Stomach (tissue), 9 donors: ENCODE measurements around the gene CAMK2G. TPM values are rescaled to one million over a fixed set of nuclear protein-coding genes. Genes with fewer than 3 reads are reported as not detected.

ENCODE experiments used
- DNase-seq, 2 donors: peaks; one replicate each; pipeline versions ENCODE4 v3.0.0 to v3.0.0-alpha.2; 2013 to 2019
- H3K27ac ChIP-seq, 5 donors: fragments of 200-600 bp in 4 of 5; sonication (generic) in 4 of 5; one replicate each; pipeline ENCODE4 v1.5.1; 2013 to 2019; ENCODE audit warnings: mild to moderate bottlenecking in 1 of 5, moderate library complexity in 1 of 5
- H3K27me3 ChIP-seq, 3 donors: fragments of 200-600 bp; sonication (generic); one replicate each; pipeline ENCODE4 v1.5.1; 2017 to 2019; ENCODE audit warnings: mixed run types in 1 of 3
- H3K36me3 ChIP-seq, 4 donors: fragments of 200-600 bp; sonication (generic); 1 replicate in 3 of 4; 2 replicates in 1 of 4; pipeline ENCODE4 v1.5.1; 2016 to 2019
- H3K4me1 ChIP-seq, 4 donors: fragments of 200-600 bp; sonication (generic); one replicate each; pipeline ENCODE4 v1.5.1; 2016 to 2019
- H3K4me3 ChIP-seq, 4 donors: fragments of 200-600 bp; sonication (generic) in 3 of 4; one replicate each; pipeline ENCODE4 v1.5.1; 2016 to 2019; ENCODE audit warnings: mild to moderate bottlenecking in 1 of 4
- H3K9me3 ChIP-seq, 4 donors: fragments of 200-600 bp; sonication (generic); one replicate each; pipeline ENCODE4 v1.5.1; 2016 to 2019
- EP300 ChIP-seq: sonication (generic); formaldehyde crosslinking; IDR thresholded peaks from one replicate; pipeline ENCODE4 v1.6.1; 2017; ENCODE audit warnings: antibody characterized with exemption
- POLR2A ChIP-seq, 4 donors: fragments of 450-650 bp; IDR thresholded peaks; one replicate each; pipeline ENCODE4 v1.6.1; 2016; ENCODE audit warnings: antibody characterized with exemption in 4 of 4, control low read depth in 2 of 4, mild to moderate bottlenecking in 1 of 4, moderate library complexity in 1 of 4
- POLR2AphosphoS5 ChIP-seq, 3 donors: sonication (generic); formaldehyde crosslinking; IDR thresholded peaks; one replicate each; pipeline ENCODE4 v1.6.1; 2016; ENCODE audit warnings: antibody characterized with exemption in 3 of 3
- WGBS, 5 donors: extraction: QIAGEN DNeasy Blood & Tissue Kit in 3 of 5; methylation state at CpG; one replicate each; pipeline versions ENCODE4 v1.1.5 to v1.1.7; 2013 to 2018; 5-methylcytosine and 5-hydroxymethylcytosine counted together
- intact Hi-C: fragments of 100-400 bp; cut with DNase I; formaldehyde crosslinking; loops from one replicate; pipeline ENCODE4 v1.15.1; 2023; ENCODE audit warnings: low total_unique reads
- polyA plus RNA-seq, 3 donors: library from polyadenylated mRNA; stranded (reverse); fragments of 200-250 nt; gene quantifications; one replicate each; pipeline ENCODE4 v1.2.3, GENCODE V29; 2013
- total RNA-seq, 5 donors: library from RNA; depleted of rRNA; stranded (reverse); fragments of >200 nt; gene quantifications; one replicate each; pipeline versions ENCODE4 v1.1.0 to v1.2.3, GENCODE V29; 2014 to 2016
- TF ChIP-seq, protein P1 (sequence below), 7 experiments: fragments of 450-650 bp in 4 of 7; fragments of 200-600 bp in 3 of 7; sonication (generic) in 3 of 7; IDR thresholded peaks; one replicate each; pipeline ENCODE4 v1.5.1; 2016 to 2019; ENCODE audit warnings: antibody characterized with exemption in 7 of 7, control low read depth in 2 of 7, mild to moderate bottlenecking in 1 of 7
- donor health status: healthy with polysubstance abuse.
- donor health status: Bipolar disorder and iron deficiency.
- donor health status: healthy.

CAMK2G gene
- total and polyA plus RNA-seq, 8 donors: 7.5 to 93.3 (median 29.6) TPM

GRCh38 chr10:73855413-73855812 is 18.9 kb downstream of the CAMK2G start:
- 53 to 84% (median 72%) methylated on average over 4 of the region's 4 CpGs for WGBS, 5 donors
- H3K9me3 ChIP-seq: no peaks in the 10 kb centered on the region
- H3K4me1 ChIP-seq: peaks cover 12 to 89% (median 52%) of the 10 kb centered on the region in 4 donors
- H3K4me3 ChIP-seq: no peak overlapping the region
- H3K27ac ChIP-seq: peak overlapping the region in 2 of 5 donors; percentile 80 to 89
- no peak for DNase-seq
- peaks cover 32 to 92% (median 91%) of the 10 kb centered on the region in 4 donors for H3K36me3 ChIP-seq
- TF ChIP-seq POLR2A (IDR thresholded peaks at IDR 0.05): no peak
- no peak for TF ChIP-seq EP300
- TF ChIP-seq, protein P1, sequence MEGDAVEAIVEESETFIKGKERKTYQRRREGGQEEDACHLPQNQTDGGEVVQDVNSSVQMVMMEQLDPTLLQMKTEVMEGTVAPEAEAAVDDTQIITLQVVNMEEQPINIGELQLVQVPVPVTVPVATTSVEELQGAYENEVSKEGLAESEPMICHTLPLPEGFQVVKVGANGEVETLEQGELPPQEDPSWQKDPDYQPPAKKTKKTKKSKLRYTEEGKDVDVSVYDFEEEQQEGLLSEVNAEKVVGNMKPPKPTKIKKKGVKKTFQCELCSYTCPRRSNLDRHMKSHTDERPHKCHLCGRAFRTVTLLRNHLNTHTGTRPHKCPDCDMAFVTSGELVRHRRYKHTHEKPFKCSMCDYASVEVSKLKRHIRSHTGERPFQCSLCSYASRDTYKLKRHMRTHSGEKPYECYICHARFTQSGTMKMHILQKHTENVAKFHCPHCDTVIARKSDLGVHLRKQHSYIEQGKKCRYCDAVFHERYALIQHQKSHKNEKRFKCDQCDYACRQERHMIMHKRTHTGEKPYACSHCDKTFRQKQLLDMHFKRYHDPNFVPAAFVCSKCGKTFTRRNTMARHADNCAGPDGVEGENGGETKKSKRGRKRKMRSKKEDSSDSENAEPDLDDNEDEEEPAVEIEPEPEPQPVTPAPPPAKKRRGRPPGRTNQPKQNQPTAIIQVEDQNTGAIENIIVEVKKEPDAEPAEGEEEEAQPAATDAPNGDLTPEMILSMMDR (IDR thresholded peaks at IDR 0.05): no peak
- TF ChIP-seq POLR2AphosphoS5 (IDR thresholded peaks at IDR 0.05): no peak
- intact Hi-C loops: no loop called here
- no peaks in the 10 kb centered on the region for H3K27me3 ChIP-seq

DNA sequence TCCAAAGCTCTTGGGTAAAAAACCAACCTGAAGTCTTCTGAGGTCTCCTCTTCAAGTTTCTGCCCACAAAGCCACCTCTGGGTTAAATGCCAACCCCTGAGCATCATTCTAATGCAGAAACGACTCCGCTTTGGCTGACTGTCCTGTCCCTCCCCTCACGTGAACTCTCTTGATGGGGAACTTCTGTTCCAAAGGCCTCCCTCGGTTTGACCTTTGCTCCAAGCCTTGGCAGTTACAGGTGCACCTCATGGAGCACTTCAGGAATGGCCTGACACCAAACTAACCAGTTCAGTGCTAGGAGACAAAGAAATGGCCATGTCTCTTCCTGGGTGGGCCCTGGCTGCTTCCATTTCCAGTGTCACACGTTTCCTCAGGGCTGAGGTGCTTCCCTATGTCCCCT is 20.0 kb downstream of the CAMK2G start:
- no peak for DNase-seq
- TF ChIP-seq EP300: no peak
- TF ChIP-seq, protein P1 (IDR thresholded peaks at IDR 0.05): no peak
- no peak for TF ChIP-seq POLR2A (IDR thresholded peaks at IDR 0.05)
- no peak for TF ChIP-seq POLR2AphosphoS5 (IDR thresholded peaks at IDR 0.05)
- WGBS, 5 donors: 51 to 57% (median 55%) methylated on average over 5 of the region's 5 CpGs
- Histone ChIP-seq H3K27me3 (no peaks in the 10 kb centered on the region), H3K27ac (peak overlapping the region in 2 of 5 donors; percentile 80 to 89), H3K36me3 (peaks cover 21 to 83% (median 81%) of the 10 kb centered on the region in 4 donors), H3K4me1 (peaks cover 12 to 89% (median 54%) of the 10 kb centered on the region in 4 donors), H3K9me3 (no peaks in the 10 kb centered on the region), H3K4me3 (no peak overlapping the region)
- intact Hi-C loops: no loop called here

DNA sequence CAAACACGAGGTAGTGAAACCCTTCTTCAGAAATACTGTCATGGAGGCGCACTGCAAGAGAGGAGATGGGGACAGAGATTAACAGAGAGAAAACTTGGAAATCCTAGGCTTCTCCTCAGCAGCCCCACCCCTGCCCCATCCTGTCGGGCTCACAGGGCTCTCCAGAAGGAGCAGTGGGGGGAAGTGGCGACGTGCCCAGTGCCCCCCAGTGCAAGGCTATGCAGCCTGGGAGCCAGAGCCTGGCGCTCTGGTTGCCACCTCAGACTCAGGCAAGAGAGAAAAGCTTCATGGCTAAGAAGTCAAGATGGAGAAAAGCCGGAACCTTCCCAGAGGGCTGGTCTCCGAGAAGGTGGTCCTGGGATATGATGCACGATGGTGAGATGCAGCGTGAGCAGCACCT is 21.2 kb downstream of the CAMK2G start:
- peak overlapping the region in 3 of 5 donors; percentile 73 to 89 (median 80) for H3K27ac ChIP-seq
- intact Hi-C loops: no loop called here
- no peak overlapping the region for H3K4me3 ChIP-seq
- TF ChIP-seq POLR2AphosphoS5 (IDR thresholded peaks at IDR 0.05): no peak
- TF ChIP-seq, protein P1 (IDR thresholded peaks at IDR 0.05): no peak
- TF ChIP-seq EP300: no peak
- TF ChIP-seq POLR2A (IDR thresholded peaks at IDR 0.05): no peak
- H3K27me3 ChIP-seq: no peaks in the 10 kb centered on the region
- H3K4me1 ChIP-seq: peaks cover 5 to 84% (median 51%) of the 10 kb centered on the region in 4 donors
- no peaks in the 10 kb centered on the region for H3K9me3 ChIP-seq
- WGBS, 5 donors: 87 to 92% (median 90%) methylated on average over 10 of the region's 10 CpGs
- no peak for DNase-seq
- H3K36me3 ChIP-seq: peaks cover 23 to 79% (median 78%) of the 10 kb centered on the region in 4 donors

DNA sequence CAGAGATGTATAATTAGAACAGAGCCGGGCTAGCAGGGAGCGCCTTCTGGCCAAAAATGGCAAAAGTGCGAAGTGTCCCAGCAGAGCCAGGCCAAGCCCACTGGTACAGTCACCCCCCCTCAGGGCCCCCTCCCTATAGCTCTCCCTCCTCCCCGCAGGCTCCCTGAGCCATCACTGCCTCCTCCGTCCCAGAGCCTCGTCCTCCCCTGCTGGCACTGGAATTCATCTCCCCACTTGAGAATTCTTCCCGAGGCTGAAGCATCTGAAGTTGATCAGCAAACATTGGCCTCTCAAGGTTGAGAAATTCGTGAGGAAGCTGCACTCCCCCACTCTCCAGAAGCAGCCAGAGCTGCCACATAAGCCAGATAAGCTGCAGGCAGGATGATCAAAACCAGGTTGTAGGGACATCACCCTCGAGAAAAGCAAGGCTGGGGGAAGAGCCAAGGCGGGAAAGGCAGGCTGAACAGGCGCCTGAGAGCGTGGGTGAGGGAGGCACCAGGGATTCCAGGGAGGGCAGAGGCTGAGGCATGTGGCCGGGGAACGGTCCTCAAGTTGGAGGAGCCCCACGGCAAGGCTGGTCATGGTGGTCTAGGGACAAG is 23.4 kb downstream of the CAMK2G start:
- DNase-seq: peak in 1 of 2 donors; percentile 56
- 59 to 69% (median 68%) methylated on average over 15 of the region's 15 CpGs for WGBS, 5 donors
- peaks cover 4 to 63% (median 35%) of the 10 kb centered on the region in 4 donors for H3K4me1 ChIP-seq

DNA sequence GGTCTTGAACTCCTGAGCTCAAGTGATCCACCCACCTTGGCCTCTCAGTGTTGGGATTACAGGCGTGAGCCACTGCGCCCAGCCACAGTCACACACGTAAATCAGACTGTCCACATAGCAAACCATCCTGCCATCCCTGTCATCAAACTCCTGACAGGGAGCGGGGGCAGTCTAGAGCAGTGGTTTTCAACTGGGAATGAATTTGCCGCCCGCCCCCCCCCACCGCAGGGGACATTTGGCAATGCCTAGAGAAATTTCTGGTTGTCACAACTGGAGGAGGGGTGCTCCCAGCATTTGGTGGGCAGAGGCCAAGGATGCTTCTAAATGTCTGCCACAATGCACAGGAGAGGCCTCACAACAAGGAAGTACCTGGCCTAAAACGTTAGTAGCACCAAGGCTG is 24.1 kb downstream of the CAMK2G start:
- Histone ChIP-seq H3K36me3 (peaks cover 33 to 85% (median 79%) of the 10 kb centered on the region in 4 donors), H3K9me3 (no peaks in the 10 kb centered on the region), H3K4me1 (peaks cover 4 to 55% (median 28%) of the 10 kb centered on the region in 4 donors), H3K27ac (peak overlapping the region; percentile 20 to 89 (median 73)), H3K4me3 (no peak overlapping the region), H3K27me3 (no peaks in the 10 kb centered on the region)
- DNase-seq: no peak
- WGBS, 5 donors: 80 to 93% (median 87%) methylated on average over 3 to 8 of the region's 8 CpGs
- TF ChIP-seq POLR2AphosphoS5 (IDR thresholded peaks at IDR 0.05) (no peak), POLR2A (IDR thresholded peaks at IDR 0.05) (no peak), EP300 (no peak)
- TF ChIP-seq, protein P1 (IDR thresholded peaks at IDR 0.05): no peak
- intact Hi-C loops: no loop called here

More for the DNA sequence above, 23.4 kb downstream of the CAMK2G start:
- no peak for TF ChIP-seq EP300
- peak; percentile 4 to 63 (median 54) for TF ChIP-seq POLR2AphosphoS5 (IDR thresholded peaks at IDR 0.05)
- Histone ChIP-seq H3K27me3 (no peaks in the 10 kb centered on the region), H3K27ac (peak overlapping the region; percentile 9 to 89 (median 73)), H3K36me3 (peaks cover 35 to 81% (median 78%) of the 10 kb centered on the region in 4 donors), H3K9me3 (no peaks in the 10 kb centered on the region), H3K4me3 (no peak overlapping the region)
- intact Hi-C loops: no loop called here
